Raji (cell line): ENCODE data around the gene MAN1C1.

ENCODE experiments used
- POLR2A ChIP-seq: IDR thresholded peaks from 2 replicates; pipeline ENCODE4 v1.6.1; 2011; ENCODE audit warnings: low read depth, low read length, control low read depth; ENCODE audit not compliant: insufficient read depth

MAN1C1 gene

DNA sequence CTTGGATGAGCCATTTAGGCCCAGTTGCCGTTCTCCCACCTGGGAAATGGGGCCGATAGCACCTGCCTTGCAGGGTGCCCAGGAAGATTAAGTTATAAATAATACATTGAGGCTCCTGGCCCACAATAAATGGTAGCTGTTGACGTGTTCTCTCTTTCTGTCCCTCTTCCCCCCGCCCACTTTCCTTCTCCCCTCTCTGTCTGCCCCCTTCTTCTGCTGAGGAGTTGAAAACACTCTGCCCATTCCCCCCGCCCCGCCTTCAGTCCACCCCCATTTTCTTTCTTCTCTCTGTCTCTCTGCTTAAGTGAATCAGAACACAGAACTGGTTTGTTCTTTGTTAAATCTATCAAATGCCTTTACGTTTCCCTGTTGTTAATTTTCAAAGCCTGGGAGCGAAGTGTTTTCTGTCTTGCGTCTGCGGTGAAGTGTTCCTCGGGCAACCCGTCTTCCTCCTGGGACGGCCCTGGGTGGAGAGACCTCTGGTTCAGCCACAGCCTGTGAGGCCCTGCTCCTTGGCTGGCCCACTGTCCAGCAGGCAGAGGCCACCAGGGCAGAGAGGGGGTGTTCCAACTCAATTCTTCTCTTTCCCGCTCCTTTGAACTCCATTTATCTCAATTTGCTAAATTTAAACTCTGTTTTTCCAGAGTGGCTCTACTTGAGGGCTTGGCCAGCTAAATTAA is 154.1 kb downstream of the MAN1C1 start:
- TF ChIP-seq POLR2A, result no peak

DNA sequence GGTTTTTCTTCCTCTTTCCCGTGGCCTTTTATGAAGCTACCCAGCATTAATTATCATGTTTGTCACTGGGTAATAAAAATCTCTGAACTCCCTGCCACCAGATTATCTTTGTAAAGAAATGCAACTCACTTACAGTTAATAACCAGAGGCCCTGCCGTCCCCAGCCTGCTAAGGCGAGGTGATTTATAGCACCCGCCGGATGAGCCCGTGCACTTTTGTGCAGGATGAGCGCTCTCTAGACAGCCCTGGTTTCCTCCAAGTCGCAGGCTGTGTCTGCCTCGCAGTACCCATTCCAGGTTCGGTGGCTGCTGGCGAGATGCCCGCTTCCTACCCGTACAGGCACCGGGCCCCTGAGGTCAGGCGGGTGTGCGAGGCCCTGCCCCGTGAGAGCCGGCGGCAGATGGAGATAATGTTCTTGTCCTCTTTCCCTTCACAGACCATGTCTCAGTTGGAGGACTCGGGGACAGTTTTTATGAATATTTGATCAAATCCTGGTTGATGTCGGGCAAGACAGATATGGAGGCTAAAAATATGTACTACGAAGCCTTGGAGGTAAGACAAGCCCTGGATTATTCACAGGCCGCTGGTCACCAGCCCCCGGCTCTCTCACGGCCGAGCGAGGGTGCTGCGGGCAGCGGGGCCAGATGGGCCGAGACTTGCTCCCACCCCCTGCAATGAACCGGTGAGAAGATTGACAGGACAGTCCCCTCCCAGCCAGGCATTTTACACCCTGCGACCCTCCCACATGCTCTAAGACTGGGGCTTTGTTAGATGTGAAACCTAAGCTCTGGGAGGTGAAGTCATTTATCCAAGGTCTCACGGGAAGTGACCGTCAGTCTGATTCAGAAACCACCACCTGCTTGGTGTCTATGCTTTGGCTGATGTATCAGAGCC is 154.9 kb downstream of the MAN1C1 start:
- no peak for TF ChIP-seq POLR2A

DNA sequence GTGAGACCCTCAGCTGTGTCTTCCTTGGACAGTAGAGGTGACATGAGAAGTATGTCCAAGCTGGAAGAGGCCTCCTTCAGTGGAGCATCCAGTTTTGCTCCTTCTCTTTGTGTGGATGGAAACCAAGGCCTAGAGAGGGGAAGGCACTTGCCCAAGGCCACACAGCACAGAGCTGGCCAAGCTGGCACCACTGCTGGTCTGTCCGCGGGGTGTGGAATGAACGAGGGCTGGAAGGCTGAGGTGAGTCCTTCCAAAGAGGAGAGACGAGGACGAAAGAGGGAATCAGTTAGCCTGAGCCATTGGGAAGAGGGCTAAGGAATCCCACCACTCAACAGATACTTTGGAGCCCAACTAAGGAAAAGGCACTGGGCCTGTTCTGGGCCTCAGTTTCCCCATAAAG is 155.6 kb downstream of the MAN1C1 start:
- no peak for TF ChIP-seq POLR2A

DNA sequence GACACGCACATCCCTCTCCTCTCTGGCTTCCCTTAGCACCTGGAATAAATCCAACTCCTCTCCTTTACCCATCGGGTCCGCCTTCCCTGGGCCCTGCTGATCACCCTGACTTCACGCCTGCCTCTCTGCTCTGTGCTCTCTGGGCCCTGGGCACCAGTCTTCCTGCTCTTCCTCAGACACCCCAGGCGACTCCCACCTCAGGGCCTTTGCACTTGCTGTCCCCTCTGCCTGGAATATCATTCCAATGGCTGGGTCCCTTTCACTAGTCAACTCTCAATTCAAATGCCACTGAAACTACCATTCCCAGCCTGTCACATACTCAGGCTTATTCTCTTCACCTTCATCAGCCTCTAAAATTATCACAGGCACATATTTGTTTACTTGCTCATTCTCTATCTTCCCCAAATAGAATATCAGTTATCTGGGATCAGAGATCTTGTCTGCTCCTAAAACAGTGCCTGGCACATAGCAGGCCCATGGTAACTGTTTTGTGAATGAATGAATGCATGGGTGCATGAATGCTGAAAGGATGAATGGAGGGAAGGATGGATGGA is 156.2 kb downstream of the MAN1C1 start:
- no peak for TF ChIP-seq POLR2A

DNA sequence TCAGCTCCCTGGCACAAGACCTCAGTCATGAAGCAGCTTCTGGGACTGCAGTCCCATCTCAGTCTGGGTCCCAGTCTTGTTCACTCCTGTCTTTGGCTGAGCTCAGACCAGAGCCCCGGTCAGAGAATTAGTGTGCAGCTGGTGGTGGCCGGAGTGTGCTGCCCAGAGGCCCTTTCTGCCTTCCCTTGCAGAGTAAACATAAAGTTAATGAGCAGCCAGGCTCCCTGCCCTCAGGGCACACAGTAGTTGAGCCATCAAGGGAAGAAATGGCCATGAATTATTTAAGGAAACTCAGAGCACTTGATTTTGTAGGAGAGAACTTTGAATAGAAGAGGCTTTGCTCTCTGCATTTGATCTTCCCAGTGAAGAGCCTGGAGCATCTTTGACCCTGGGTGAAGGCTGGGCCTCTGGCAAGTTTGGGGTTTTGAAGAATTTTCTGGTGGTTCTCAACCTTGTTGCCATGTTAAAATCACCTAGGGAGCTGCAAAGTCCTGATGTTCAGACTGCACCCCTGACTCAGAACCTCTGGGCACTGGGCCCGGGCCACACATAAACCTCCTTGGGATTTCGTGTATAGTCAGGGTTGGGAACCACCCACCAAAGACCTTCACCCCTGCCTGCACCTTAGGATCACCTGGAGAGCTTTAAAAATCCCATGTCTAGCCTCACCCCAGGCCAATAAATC is 157.0 kb downstream of the MAN1C1 start:
- no peak for TF ChIP-seq POLR2A

DNA sequence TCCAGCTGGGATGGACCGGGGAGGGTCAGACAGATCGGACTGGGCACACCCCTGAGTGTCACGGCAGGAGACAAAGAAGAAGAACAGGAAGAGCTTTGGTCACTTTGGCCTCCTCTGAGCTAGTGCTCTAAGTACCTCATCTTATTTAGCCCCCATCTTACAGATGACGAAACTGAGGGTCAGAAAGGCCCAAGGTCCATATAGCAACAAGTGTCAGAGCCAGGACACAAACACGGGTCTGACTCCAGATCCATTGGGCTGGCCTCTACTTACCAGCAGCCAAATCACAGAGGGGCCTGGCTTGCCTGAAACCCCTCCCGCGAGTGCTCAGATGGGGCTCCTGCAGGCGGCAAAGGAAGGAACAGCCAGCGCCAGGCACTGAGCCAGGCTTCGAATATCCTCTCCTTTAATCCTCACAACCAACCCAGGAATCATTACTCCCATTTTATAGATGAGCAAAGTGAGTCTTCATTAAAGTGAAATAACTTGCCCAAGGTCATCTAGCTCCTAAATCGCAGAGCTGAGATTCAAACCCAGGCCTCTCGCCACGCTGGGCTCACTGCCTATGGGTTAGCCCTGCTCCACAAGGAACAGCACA is 157.7 kb downstream of the MAN1C1 start:
- TF ChIP-seq POLR2A, result no peak

DNA sequence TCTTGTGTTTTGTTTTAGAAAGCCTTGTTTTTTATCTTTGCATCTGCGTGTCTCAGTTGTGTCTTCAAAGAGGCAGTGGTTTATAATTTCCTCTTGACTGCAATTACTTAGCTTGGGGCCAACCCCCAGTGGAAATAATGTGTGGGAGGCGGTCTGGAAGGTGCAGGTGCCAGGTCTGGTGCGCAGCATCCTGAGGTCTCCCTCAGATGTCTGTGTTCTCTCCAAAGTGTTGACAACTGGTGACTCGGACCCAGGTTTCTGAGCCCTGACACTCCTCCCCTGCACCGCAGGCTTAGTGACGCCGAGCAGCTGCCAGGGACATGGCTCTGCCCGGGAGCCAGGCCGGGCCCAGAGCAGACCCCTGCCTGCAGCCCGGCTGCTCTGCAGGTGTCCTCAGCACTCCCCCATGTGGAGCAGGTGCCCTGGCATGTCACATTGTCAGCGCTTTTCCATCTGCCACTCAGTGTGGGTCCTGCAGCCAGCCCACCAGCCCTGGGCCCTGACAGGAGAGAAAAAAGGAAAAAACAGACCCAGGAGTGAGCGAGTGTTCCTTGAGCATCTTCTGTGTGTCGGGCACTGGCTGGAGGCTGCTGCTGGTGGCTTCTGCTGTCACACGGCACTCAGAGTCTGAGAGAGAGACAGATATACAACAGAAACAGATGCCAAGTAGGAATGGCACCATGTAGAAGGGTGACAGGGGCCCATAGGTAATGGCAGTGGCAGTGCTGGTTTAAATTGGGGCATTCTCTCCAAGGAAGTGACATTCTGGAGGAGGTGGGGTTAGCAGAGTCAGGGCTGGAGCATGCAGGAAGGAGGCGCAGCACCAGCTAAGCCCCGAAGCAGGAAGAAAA is 158.6 kb downstream of the MAN1C1 start:
- no peak for TF ChIP-seq POLR2A

DNA sequence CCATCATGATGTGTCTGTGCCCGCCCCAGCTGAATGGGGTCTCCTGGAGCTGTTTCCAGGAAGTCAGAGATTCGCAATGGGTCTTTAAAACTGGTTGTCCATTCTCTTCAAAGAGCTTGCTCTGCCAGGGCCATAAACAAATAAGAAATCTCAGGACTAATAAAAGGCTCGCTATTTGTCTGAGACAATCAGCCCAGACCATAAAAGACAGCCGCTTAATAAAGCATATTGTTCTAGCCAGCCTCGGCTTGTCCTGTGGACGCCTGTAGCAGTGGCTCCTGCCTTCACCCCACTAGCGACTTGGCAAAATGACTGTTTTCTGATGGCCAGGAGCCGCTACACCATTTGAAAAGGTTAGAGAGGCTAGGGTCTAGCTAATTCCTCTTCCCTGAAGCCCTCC is 162.8 kb downstream of the MAN1C1 start:
- no peak for TF ChIP-seq POLR2A

DNA sequence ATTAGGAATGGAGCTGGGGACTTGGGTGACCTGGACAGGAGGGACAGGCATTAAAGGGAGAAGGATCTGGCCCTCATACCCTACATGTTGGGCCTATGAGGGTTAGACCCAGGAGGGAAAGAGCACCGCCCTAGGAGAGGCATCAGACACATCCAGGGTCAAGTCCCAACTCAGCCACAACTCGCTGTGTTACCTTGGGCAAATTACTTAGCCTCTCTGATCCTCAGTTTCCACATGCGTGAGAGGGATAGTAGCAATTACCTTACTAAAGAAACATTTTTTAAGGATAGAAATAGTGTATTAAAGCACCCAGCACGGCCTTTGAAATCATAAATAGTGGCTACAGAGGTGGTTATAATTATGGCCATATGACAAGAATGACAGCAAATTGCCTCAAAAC is 163.3 kb downstream of the MAN1C1 start:
- no peak for TF ChIP-seq POLR2A

DNA sequence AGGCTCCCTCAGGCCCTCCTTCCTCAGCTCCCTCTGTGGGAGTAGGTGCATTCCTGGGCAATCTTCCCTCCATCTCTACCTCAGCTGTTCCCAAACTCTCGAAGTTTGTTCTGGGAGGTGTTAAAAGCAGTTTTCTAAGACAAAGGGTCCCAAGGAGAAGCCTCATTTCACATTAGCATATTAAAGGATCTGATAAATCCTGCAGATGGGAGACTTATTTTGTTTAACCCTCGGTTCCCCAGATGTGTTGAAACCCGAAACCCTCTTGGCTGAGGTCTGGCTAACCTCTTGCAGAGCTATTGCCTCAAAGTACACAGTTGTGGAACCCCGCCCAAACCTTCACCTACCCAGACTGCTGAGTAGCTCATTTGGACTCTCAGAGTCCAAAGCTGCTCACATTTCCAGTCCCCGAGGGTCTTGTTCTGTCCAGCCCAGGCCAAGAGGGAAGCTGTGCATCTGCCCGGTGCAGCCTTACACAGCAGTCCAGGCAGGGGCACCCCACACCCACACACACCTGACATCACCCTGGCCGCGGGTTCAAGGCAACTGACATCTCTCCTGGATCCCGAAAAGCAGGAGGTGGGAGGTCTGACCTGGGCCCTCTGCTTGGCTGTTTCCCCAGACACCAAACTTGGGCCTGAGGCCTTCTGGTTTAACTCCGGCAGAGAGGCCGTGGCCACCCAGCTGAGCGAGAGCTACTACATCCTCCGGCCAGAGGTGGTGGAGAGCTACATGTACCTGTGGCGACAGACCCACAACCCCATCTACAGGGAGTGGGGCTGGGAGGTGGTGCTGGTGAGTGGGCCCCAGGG is 163.9 kb downstream of the MAN1C1 start:
- TF ChIP-seq POLR2A, result no peak

DNA sequence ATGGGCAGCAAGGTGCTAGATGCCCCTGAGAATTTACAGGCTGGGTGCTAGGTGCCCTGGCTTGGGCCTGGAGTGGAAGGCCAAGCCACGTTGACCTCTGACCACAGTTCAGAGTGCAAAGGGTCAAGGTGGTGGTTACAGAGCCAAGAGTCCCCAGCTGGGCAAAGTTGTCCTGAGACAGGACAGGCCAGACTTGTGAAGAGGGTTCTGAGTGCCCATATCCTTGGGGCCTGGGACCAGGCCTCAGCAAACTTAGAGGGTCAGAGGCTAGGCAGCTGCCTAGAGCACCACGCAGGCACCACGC is 164.5 kb downstream of the MAN1C1 start:
- no peak for TF ChIP-seq POLR2A

DNA sequence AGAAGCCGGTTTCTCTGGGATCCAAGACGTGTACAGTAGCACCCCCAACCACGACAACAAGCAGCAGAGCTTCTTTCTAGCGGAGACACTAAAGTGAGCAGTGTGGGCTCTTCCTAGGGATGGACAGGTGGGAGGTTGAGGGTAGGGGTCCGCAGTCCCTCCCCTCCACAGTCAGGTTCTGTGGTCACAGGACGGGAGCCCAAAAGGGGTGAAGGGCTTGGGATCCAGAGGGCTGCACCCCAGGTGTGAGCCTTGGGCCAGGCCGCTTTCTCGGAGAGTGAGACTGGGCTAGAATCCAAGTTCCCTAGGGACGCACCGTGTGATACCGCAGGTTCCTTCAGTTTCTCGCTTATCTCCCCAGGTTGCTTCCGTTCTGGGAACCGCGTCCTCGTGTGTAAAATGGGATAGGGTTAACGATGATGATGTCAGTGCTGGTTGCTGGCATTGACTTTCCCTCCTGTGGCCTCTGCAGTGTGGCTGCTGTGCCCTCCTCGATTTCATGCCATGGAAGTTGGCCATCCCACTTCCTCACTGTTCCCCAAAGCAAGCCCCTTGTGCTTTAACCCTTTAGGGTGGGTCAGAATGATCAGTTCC is 166.1 kb downstream of the MAN1C1 start:
- no peak for TF ChIP-seq POLR2A

DNA sequence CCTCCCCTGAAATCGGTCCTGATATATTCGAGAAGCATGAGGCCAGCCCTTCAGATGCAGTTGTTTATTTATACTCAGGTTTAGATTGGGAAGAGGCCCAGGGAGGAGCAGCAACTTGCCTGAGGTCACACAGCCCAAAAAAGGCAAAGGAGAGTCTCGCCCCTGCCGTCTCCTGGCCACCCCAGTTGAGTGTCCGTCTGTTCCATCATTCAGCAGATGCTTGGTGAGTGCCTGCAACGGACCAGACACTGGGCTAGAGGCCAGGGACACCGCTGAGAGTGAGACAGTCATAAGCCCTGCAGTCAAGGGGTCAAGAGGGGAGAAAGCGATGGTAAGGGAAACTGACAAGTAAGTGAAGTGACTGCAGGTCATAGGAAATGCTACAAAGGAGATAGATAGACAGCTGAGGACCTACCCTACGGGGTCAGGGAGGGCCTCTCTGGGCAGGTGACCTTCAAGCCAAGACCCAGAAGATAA is 168.0 kb downstream of the MAN1C1 start:
- no peak for TF ChIP-seq POLR2A

DNA sequence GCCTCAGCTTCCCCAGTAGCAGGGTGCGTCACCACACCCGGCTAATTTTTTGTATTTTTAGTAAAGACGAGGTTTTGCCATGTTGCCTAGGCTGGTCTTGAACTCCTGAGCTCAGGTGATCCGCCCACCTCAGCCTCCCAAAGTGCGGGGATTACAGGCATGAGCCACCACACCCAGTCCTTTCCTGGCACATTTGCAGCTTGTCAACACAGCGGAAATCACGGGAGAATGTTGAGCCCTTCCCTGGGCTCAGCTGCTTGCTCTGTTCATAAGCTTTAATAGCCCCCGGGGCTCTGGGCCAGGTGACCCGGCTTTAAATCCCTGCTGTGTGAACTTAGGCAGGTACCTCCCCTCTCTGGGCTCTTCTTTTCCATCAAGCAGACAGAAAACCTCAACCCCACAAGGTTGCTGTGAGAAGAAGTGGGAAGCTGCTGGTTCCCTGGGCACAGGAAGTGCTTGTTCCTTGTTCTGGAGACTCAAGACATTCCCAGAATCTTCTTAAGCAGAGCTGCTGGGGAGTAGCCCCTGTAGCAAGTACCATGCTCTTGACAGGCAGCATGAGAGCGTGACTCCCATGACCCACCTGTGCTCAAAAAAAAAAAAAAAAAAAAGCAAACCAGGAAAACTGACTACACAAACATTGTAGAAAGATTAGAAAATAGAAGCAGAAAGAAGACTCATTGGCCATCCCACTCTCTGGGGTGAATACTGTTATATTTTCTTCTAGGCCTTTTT is 168.9 kb downstream of the MAN1C1 start:
- no peak for TF ChIP-seq POLR2A
